NOMO-1 (cell line): Measurements from ENCODE around the gene FPR3.
"Not testable (repeated sequence)": the region's sequence is repeated elsewhere in the genome, so short reads cannot be mapped to it uniquely, and the experiment has no call there.

Experiments used
- DNase-seq, 2 experiments: peaks; one replicate each; lab custom pipeline; 2025; ENCODE audit not compliant: unreplicated experiment in 2 of 2; lab: John Stamatoyannopoulos, UW

FPR3 gene

GRCh38 chr19:51806571-51806970, 11.6 kb downstream of the FPR3 start:
- not testable (repeated sequence) for DNase-seq

DNA sequence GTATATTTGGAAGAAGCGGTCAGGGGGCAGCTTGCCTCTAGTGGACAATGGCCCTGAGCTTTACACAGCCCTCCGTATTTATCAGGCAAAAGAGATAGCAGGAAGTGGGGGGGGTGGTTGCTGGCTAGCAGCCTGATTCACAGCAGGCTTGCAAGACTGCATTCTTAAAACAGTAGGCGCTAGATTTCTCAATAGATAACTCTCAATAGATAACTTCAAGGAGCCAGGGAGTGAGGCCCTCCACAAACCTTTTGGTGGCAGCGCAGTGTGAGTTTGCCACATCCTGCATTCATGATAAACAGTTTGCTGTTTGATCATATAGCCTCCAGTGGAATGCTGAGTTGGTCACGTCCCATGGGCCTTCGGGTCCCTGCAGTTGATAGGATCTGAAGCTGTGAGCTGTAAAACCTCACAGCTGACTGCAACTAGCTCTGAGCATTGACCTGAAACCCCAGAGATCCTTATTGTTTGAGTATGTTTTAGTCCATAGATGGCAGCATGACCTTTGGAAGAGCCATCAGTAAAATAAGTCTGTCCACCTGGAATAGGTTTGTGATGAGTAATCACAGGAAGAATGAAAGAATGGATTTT, 12.2 kb downstream of the FPR3 start:
- DNase-seq, result peak; percentile 53 to 61

GRCh38 chr19:51807925-51808324, 13.0 kb downstream of the FPR3 start:
- DNase-seq, result no peak

- DNase-seq, result no peak
Observed at GRCh38 chr19:51808333-51808986, 13.5 kb downstream of the FPR3 start.

DNA sequence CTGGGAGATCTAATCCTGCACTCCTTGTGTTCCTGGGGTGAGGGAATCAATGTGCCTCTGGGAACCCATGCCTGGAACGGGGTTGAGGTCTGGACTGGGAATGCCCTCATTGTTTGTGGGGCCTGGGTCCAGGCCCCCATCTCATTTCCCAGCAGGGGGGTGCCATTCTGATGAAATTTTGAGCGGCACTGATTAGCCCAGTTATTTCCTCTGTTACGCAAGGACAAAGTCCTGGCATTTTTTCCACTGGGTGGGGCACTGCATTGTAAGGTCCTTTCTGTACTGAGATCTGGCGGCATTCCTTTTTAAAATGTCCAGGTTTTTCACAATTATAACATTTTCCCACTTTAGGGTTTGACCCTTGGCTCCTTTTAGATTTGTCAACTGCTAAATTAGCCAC, 14.8 kb downstream of the FPR3 start:
- DNase-seq, result no peak

- DNase-seq, result peak in 1 of 2 experiments; percentile 8
Observed at GRCh38 chr19:51810223-51810622, 15.3 kb downstream of the FPR3 start.

GRCh38 chr19:51811344-51811743, 16.4 kb downstream of the FPR3 start:
- DNase-seq, result peak; percentile 72 to 92

GRCh38 chr19:51815043-51815442, 20.1 kb downstream of the FPR3 start:
- peak; percentile 20 to 29 for DNase-seq

- DNase-seq, result peak in 1 of 2 experiments; percentile 40
Observed at GRCh38 chr19:51816711-51817110, 21.8 kb downstream of the FPR3 start.

DNA sequence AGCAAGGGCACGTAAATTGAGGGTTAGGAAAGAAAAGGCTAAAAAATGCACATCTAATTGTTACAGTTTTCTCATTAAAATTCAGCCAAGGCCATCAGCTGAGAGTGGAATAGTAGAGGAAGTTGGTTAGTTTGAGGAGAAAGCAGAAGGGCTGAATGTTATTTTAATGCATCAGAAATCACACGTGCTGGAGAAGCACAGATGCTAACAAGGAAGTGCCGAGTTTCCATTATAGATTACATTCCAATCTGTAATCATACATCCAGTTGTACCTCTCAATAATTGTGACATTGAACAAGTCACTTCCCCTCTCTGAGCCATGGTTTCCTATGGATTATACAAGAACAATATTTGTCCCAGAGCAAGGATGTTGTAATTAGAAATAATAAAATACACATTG, 25.1 kb downstream of the FPR3 start:
- peak; percentile 32 to 67 for DNase-seq

- no peak for DNase-seq
Observed at GRCh38 chr19:51820831-51821446, 26.0 kb downstream of the FPR3 start.

GRCh38 chr19:51821456-51821855, 26.5 kb downstream of the FPR3 start:
- DNase-seq, result no peak

- no peak for DNase-seq
Observed at GRCh38 chr19:51821921-51822320, 27.0 kb downstream of the FPR3 start.

- DNase-seq, result peak; percentile 76 to 97
Observed at GRCh38 chr19:51822325-51822724, 27.4 kb downstream of the FPR3 start.

GRCh38 chr19:51822946-51823345, 28.0 kb downstream of the FPR3 start:
- DNase-seq, result no peak

- peak; percentile 89 to 95 for DNase-seq
Observed at GRCh38 chr19:51824281-51825005, 29.5 kb downstream of the FPR3 start.

- peak; percentile 70 to 97 for DNase-seq
Observed at GRCh38 chr19:51830274-51830673, 35.3 kb downstream of the FPR3 start.

- DNase-seq, result no peak
Observed at GRCh38 chr19:51837145-51837544, 42.2 kb downstream of the FPR3 start.

DNA sequence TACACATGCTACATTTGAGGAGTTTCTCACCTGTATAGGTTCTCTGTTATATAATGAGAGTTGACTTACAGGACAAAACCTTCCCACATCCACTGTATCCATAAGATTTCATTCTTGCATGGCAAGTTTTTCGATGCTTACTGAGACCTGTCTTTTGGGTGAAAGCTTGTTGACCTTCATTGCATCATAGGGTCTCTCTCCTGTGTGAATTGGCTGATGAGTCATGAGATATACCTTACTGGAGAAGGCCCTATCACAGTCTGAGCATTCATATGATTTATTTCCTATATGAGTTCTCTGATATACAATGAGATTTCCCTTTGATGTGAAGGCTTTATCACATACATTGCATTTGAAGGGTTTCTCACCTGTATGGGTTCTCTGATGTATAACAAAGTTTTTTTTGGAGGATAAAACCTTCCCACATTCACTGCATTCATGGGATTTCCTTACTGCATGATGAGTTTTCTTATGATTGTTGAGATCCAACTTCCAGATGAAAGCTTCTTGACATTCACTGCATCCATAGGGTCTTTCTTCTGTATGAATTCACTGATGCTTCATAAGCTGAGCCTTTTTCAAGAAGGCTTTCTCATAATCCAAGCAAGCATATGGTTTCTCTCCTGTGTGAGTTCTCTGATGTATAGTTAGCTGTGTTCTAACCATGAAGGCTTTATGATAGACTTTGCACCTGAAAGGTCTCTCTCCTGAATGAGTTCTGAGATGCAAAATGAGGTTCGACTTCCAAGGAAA, 67.1 kb downstream of the FPR3 start:
- DNase-seq, result no peak

GRCh38 chr19:51873097-51873496, 78.1 kb downstream of the FPR3 start:
- no peak for DNase-seq
